ENCODE results near the gene FAM240A. TPM values are rescaled to one million over a fixed set of nuclear protein-coding genes. Genes with fewer than 3 reads are reported as not detected.

Gene FAM240A
- total RNA-seq, result not detected in 2 replicates
- long read RNA-seq, result 0 reads

DNA sequence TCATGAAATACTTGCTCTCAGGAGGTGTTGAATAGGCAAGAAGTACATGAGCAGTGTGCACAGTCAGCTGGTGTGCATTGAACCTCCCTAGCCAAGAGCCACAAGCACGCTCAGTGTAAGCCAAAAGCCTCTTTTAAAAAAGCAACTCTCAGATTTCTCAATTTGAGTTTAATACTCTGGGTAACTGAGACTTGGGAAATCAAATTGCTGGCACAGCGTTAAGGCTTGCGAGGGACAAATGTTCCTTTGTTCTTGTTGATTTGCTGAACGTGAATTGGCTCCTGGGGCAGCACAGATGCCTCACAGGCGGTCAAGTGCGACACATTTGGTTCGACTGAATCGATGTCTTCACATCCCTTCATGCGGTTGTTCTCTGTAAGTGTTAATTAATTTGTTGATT, at the start of gene FAM240A:
Gene FAM240A, plus strand, starts transcription at position 202 of the 400 bp plus-strand sequence. Its CDS starts 159 bp downstream, at position 361.
- Mint-ChIP-seq H3K9me3 (ENCODE audit: unreplicated experiment) (no peaks in the 10 kb centered on the region), H3K4me3 (ENCODE audit: unreplicated experiment) (no peak within 1 kb of the TSS), H3K4me1 (ENCODE audit: unreplicated experiment) (peaks cover 11% of the 10 kb centered on the region), H3K36me3 (ENCODE audit: unreplicated experiment) (no peaks in the 10 kb centered on the region), H3K27ac (ENCODE audit: unreplicated experiment) (no peak within 1 kb of the TSS), H3K27me3 (ENCODE audit: unreplicated experiment) (peaks cover 27% of the 10 kb centered on the region)
- peak; percentile 27 for DNase-seq (ENCODE audit: extremely low spot score, unreplicated experiment)
- TF ChIP-seq, protein P1, sequence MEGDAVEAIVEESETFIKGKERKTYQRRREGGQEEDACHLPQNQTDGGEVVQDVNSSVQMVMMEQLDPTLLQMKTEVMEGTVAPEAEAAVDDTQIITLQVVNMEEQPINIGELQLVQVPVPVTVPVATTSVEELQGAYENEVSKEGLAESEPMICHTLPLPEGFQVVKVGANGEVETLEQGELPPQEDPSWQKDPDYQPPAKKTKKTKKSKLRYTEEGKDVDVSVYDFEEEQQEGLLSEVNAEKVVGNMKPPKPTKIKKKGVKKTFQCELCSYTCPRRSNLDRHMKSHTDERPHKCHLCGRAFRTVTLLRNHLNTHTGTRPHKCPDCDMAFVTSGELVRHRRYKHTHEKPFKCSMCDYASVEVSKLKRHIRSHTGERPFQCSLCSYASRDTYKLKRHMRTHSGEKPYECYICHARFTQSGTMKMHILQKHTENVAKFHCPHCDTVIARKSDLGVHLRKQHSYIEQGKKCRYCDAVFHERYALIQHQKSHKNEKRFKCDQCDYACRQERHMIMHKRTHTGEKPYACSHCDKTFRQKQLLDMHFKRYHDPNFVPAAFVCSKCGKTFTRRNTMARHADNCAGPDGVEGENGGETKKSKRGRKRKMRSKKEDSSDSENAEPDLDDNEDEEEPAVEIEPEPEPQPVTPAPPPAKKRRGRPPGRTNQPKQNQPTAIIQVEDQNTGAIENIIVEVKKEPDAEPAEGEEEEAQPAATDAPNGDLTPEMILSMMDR (IDR thresholded peaks at IDR 0.05), result no peak

DNA sequence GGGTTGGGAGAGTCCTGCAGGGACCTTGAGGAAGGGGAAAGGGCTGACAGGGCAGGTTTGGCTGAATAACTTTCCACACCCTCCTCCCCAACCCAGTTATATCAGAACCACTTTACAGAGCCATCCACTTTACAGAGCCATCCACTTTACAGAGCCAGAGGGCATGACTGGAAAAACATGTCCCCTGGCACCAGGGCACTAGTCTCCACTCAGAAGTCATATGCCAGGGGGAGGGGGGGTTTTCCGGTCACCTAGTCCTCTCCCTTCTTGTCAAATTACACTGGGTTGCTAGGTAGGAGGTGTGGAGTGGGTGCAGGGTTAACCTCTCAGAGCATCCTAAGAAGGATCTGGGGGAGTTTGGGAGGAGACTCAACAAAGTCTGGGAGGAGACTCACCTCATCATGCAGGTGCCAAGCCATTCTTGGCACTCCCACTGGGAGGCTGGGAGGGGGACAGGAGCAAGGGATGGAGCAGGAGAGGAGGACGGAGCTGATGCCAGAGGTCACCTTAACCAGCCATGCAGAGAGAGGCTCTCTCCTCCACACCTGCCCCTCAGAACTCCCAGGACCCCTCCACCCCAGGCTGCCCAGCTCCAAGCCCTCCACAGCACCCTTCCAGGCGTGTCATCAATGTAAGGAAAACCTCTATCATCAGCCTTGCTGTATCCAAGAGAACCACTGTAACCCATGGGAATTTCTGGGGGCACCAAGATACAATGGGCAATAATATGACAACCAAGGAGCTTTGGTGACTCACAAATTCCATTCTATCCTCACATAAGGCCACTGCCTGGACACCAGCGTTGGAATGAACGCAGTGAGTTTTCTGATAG, 47.9 kb upstream of the FAM240A start:
- peaks cover 25% of the 10 kb centered on the region for H3K4me1 Mint-ChIP-seq (ENCODE audit: unreplicated experiment)
- no peak overlapping the region for H3K27ac Mint-ChIP-seq (ENCODE audit: unreplicated experiment)
- no peak for DNase-seq (ENCODE audit: extremely low spot score, unreplicated experiment)
- TF ChIP-seq, protein P1 (IDR thresholded peaks at IDR 0.05), result no peak
- no peak overlapping the region for H3K4me3 Mint-ChIP-seq (ENCODE audit: unreplicated experiment)
- no peaks in the 10 kb centered on the region for H3K9me3 Mint-ChIP-seq (ENCODE audit: unreplicated experiment)
- H3K27me3 Mint-ChIP-seq (ENCODE audit: unreplicated experiment), result no peaks in the 10 kb centered on the region
- no peaks in the 10 kb centered on the region for H3K36me3 Mint-ChIP-seq (ENCODE audit: unreplicated experiment)

DNA sequence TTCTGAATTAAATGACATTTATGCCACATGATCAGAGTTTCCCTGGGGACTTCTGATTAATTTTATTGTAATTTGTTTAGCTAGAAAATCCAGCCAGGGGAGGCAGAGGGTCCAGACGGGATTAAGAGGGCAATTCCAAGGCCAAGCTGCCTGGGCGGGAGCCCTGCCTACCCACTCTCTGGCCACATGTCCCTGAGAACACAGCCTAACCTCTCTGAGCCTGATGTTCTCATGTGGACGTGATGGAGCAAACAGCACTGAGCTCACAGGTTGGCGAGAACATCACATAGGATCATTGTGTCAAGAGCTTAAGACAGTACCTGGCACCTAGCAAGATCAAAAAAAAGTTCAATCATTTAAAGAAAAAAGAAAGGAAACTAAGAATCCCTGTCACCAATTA, 47.2 kb upstream of the FAM240A start:
- peak; percentile 32 for DNase-seq (ENCODE audit: extremely low spot score, unreplicated experiment)
- Mint-ChIP-seq H3K27ac (ENCODE audit: unreplicated experiment) (peak overlapping the region; percentile 68), H3K27me3 (ENCODE audit: unreplicated experiment) (no peaks in the 10 kb centered on the region), H3K9me3 (ENCODE audit: unreplicated experiment) (no peaks in the 10 kb centered on the region), H3K36me3 (ENCODE audit: unreplicated experiment) (peaks cover 1% of the 10 kb centered on the region), H3K4me1 (ENCODE audit: unreplicated experiment) (peaks cover 22% of the 10 kb centered on the region), H3K4me3 (ENCODE audit: unreplicated experiment) (peak overlapping the region; percentile 80)
- TF ChIP-seq, protein P1 (IDR thresholded peaks at IDR 0.05), result no peak

DNA sequence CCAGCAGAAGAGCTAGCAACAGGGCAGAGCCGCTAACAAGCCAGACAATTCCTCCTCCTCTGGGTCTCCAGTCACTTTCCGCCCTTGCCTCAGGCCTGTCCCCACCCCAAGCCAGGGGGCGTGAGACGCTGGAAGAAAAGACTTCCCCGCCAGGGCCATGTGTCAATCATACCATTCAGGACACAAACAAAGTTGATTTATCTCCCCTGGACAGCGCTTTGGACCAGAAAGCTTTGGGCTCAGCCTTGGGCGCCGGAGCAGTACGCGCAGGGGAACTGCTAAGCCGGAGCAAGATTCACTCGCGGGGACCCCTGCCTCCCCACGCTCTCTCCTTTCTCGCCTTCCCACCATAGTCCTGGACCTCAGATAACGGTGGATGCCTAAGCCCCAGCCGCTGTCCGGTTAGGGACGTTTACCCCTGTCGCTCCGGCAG, 46.7 kb upstream of the FAM240A start:
- Mint-ChIP-seq H3K36me3 (ENCODE audit: unreplicated experiment) (peaks cover 1% of the 10 kb centered on the region), H3K4me1 (ENCODE audit: unreplicated experiment) (peaks cover 22% of the 10 kb centered on the region), H3K9me3 (ENCODE audit: unreplicated experiment) (no peaks in the 10 kb centered on the region), H3K27me3 (ENCODE audit: unreplicated experiment) (no peaks in the 10 kb centered on the region), H3K4me3 (ENCODE audit: unreplicated experiment) (peak overlapping the region; percentile 80), H3K27ac (ENCODE audit: unreplicated experiment) (peak overlapping the region; percentile 68)
- TF ChIP-seq, protein P1 (IDR thresholded peaks at IDR 0.05), result no peak
- DNase-seq (ENCODE audit: extremely low spot score, unreplicated experiment), result peak; percentile 81

DNA sequence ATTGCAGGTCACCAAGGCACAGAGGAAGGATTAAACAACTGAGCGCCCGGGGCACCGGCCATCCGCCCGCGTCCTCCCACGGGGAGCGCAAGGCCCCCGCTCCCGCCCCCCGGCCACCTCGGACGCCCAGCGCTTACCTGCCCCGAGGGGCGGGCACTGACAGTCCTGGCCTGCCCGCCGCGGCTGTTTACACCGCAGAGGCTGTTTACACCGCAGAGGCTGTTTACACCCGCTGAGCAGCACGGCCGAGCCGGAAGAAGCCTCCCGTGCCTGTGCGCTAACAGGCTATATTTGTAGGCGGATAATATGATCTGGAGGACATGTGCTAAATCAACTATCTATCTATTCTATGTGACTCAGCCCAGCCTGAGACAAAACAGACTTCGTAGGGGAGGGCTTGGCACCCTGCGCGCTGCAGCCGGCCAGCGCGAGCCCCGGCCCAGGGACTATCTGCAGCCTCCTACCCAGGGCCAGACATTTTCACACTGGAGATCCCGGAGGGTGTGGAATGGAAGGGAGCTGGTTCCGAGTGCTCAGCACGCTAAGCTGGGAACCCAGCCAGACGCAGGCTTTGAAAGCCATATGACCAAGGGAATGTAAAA, 46.2 kb upstream of the FAM240A start, which contains the start of gene LRRC2:
Gene LRRC2, minus strand, starts transcription at position 263 of the 602 bp plus-strand sequence. CDS start 14,711 bp downstream, outside the sequence.
- Mint-ChIP-seq H3K4me3 (ENCODE audit: unreplicated experiment) (peak within 1 kb of the TSS; percentile 80), H3K4me1 (ENCODE audit: unreplicated experiment) (peaks cover 22% of the 10 kb centered on the region), H3K36me3 (ENCODE audit: unreplicated experiment) (peaks cover 1% of the 10 kb centered on the region), H3K9me3 (ENCODE audit: unreplicated experiment) (no peaks in the 10 kb centered on the region), H3K27ac (ENCODE audit: unreplicated experiment) (peak within 1 kb of the TSS; percentile 68), H3K27me3 (ENCODE audit: unreplicated experiment) (no peaks in the 10 kb centered on the region)
- peak; percentile 84 for DNase-seq (ENCODE audit: extremely low spot score, unreplicated experiment)
- TF ChIP-seq, protein P1 (IDR thresholded peaks at IDR 0.05), result no peak

Data from osteocyte (in vitro differentiated cells).